ENCODE measurements around the gene EHMT2. TPM values are rescaled to one million over a fixed set of nuclear protein-coding genes. Genes with fewer than 3 reads are reported as not detected.

The EHMT2 gene
- total and polyA plus RNA-seq, 2 of the 13 experiments (the other 11 are each of a cell fraction or from before 2014, with no cell fraction given): 55.2 to 69.2 TPM

DNA sequence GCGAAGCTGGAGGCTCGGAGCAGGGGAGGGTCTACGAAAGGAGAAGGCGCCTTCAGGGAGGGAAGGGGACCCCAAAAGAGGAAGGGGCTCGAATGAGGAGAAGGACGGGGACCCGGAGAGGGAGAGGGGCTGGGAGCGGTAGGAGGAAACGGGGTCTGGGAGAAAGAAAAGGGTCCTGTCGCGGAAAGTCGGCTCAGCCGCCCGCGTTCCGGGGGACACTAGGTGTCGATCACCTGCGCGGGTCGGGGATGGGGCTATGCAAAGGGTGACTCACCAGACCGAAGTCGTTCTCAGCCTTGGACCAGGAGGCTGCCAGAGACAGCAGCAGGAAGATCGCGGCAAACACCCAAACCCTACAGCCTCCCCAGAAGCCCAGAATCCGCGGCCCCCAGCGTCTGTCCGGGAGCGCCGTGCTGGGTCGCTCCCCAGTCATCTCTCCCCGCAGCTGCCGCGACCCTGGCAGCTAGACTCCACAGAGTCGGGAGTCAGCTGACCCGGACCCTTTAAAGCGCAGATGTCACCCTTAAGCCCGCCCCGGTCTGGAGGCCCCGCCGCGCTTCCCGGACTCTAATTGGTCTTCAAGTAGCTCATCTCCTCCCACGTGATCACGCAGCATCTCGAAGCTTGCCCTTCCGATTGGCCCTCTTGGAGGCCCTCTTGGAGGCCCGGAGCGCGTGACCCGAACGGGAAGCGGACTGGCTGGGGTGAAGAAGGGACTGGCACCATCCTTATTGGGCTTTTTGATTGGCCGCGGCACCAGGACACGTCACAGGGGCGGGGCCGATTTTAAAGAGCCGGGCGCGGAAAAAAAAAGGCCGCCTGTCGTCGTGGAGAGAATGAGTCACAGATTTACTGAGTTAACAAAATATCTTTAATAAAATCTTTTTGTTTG is 34.9 kb downstream of the EHMT2 start, which contains the start of gene NEU1 (continued):
- TF ChIP-seq ZNF12 (CRISPR knock-in tag; IDR thresholded peaks at IDR 0.05) (peak; percentile 74), FOSL2 (CRISPR knock-in tag; IDR thresholded peaks at IDR 0.05) (peak; percentile 82), BORCS8-MEF2B (CRISPR knock-in tag; IDR thresholded peaks at IDR 0.05) (peak; percentile 91), ZNF768 (CRISPR knock-in tag; IDR thresholded peaks at IDR 0.05) (peak; percentile 74; the same call in 1 of the 2 replicates), SP5 (CRISPR knock-in tag; IDR thresholded peaks at IDR 0.05; ENCODE audit: borderline replicate concordance, low read depth) (peak; percentile 40; the same call in 1 of the 2 replicates), ZNF34 (CRISPR knock-in tag; IDR thresholded peaks at IDR 0.05; ENCODE audit: borderline replicate concordance) (no peak), ZNF547 (CRISPR knock-in tag; IDR thresholded peaks at IDR 0.05) (peak; percentile 41; the same call in 1 of the 2 replicates), MTF1 (CRISPR knock-in tag; IDR thresholded peaks at IDR 0.05) (0 out of 2 replicates have a peak, but pooled peaks have one; percentile 70), HNRNPL (IDR thresholded peaks at IDR 0.05; ENCODE audit: low read depth, low read length) (peak; percentile 88), RFX1 (IDR thresholded peaks at IDR 0.05) (no peak), TGIF2 (CRISPR knock-in tag; IDR thresholded peaks at IDR 0.05) (peak; percentile 97), ZNF674 (CRISPR knock-in tag; IDR thresholded peaks at IDR 0.05; ENCODE audit: low read depth) (no peak), KAT2B (IDR thresholded peaks at IDR 0.05; ENCODE audit: borderline replicate concordance, low read depth, low read length) (no peak), REL (CRISPR knock-in tag; conservative IDR thresholded peaks at IDR 0.05) (no peak), ZFP41 (CRISPR knock-in tag; IDR thresholded peaks at IDR 0.05; ENCODE audit: borderline replicate concordance) (peak; percentile 78; the same call in 1 of the 2 replicates), TOPORS (CRISPR knock-in tag; IDR thresholded peaks at IDR 0.05) (peak; percentile 65; the same call in 1 of the 2 replicates), SIX1 (CRISPR knock-in tag; IDR thresholded peaks at IDR 0.05; ENCODE audit: borderline replicate concordance) (peak; percentile 61; the same call in 1 of the 2 replicates), SMC3 (IDR thresholded peaks at IDR 0.05; ENCODE audit: low read length) (no peak), MBNL3 (CRISPR knock-in tag; conservative IDR thresholded peaks at IDR 0.05) (no peak), E2F5 (CRISPR knock-in tag; conservative IDR thresholded peaks at IDR 0.05) (peak; percentile 79; the same call in 1 of the 2 replicates), AHR (CRISPR knock-in tag; IDR thresholded peaks at IDR 0.05) (peak; percentile 91), RXRB (CRISPR knock-in tag; IDR thresholded peaks at IDR 0.05; ENCODE audit: borderline replicate concordance) (peak; percentile 71), SIN3A (IDR thresholded peaks at IDR 0.05; ENCODE audit: borderline replicate concordance, low read depth, low read length) (peak; percentile 99), ZNF350 (CRISPR knock-in tag; IDR thresholded peaks at IDR 0.05; ENCODE audit: borderline replicate concordance, low read depth) (peak; percentile 89), ZNF281 (CRISPR knock-in tag; IDR thresholded peaks at IDR 0.05; ENCODE audit: borderline replicate concordance) (peak; percentile 61; the same call in 1 of the 2 replicates), REXO4 (CRISPR knock-in tag; IDR thresholded peaks at IDR 0.05; ENCODE audit: borderline replicate concordance) (peak; percentile 62; the same call in 1 of the 2 replicates)
- TF ChIP-seq, protein P1, sequence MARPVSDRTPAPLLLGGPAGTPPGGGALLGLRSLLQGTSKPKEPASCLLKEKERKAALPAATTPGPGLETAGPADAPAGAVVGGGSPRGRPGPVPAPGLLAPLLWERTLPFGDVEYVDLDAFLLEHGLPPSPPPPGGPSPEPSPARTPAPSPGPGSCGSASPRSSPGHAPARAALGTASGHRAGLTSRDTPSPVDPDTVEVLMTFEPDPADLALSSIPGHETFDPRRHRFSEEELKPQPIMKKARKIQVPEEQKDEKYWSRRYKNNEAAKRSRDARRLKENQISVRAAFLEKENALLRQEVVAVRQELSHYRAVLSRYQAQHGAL (CRISPR knock-in tag; IDR thresholded peaks at IDR 0.05; ENCODE audit: not compliant biosample characterization): peak; percentile 32

All from HepG2 (cell line).